ENCODE data around the gene ST3GAL2.

DNA sequence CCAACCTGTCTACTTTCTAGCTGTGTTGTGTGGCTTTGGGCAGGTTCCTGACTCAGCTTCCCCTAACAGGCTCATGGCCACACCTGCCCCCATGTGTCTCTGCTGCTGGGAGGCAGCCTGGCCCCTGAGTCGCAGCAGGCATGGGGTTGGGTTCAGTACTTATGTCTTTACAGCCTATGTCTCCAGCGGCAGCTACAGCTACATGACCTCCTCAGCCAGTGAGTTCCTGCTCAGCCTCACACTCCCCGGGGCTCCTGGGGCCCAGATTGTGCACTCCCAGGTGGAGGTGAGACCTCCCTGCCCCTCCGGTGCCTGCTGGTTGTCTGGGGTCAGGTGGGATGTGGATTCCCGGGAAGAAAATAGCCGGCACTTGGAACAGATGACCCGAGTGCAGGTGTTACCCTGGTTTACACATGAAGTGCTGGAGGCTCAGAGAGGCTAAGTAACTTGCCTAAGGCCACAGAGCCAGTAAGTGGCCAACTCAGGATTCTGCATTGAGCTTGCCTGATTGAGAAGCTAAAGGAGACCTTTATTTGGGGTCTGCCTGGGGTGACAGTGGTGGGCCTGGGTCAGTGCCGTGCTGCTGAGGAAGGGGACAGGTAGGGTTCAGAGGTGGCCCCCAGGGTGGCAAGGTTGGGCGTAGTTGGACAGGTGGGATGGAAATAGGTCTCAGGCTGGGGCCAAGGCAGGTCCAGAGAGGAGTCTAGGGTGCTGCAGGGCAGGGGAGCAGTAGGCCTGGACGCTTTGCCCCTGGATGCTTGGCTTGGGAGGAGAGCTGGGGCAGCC, 31.4 kb upstream of the ST3GAL2 start:
- TF ChIP-seq, protein P1, sequence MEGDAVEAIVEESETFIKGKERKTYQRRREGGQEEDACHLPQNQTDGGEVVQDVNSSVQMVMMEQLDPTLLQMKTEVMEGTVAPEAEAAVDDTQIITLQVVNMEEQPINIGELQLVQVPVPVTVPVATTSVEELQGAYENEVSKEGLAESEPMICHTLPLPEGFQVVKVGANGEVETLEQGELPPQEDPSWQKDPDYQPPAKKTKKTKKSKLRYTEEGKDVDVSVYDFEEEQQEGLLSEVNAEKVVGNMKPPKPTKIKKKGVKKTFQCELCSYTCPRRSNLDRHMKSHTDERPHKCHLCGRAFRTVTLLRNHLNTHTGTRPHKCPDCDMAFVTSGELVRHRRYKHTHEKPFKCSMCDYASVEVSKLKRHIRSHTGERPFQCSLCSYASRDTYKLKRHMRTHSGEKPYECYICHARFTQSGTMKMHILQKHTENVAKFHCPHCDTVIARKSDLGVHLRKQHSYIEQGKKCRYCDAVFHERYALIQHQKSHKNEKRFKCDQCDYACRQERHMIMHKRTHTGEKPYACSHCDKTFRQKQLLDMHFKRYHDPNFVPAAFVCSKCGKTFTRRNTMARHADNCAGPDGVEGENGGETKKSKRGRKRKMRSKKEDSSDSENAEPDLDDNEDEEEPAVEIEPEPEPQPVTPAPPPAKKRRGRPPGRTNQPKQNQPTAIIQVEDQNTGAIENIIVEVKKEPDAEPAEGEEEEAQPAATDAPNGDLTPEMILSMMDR (IDR thresholded peaks at IDR 0.05): no peak
- TF ChIP-seq POLR2A (IDR thresholded peaks at IDR 0.05): no peak

All from ovary (tissue), 3 donors.